ENCODE data around the gene PLXNA4.

PLXNA4 gene

GRCh38 chr7:132453826-132454225 is 122.4 kb downstream of the PLXNA4 start:
- TF ChIP-seq CTCF (IDR thresholded peaks at IDR 0.05; ENCODE audit: extremely low read depth, missing control alignments) = no peak
- no peak for DNase-seq (ENCODE audit: low spot score)

GRCh38 chr7:132451161-132451560 is 125.1 kb downstream of the PLXNA4 start:
- no peak for DNase-seq (ENCODE audit: low spot score)
- TF ChIP-seq CTCF (IDR thresholded peaks at IDR 0.05; ENCODE audit: extremely low read depth, missing control alignments) = no peak

GRCh38 chr7:132450696-132451095 is 125.6 kb downstream of the PLXNA4 start:
- no peak for TF ChIP-seq CTCF (IDR thresholded peaks at IDR 0.05; ENCODE audit: extremely low read depth, missing control alignments)
- DNase-seq (ENCODE audit: low spot score) = no peak

GRCh38 chr7:132450188-132450587 is 126.1 kb downstream of the PLXNA4 start:
- no peak for DNase-seq (ENCODE audit: low spot score)
- no peak for TF ChIP-seq CTCF (IDR thresholded peaks at IDR 0.05; ENCODE audit: extremely low read depth, missing control alignments)

- no peak for TF ChIP-seq CTCF (IDR thresholded peaks at IDR 0.05; ENCODE audit: extremely low read depth, missing control alignments)
- no peak for DNase-seq (ENCODE audit: low spot score)
These were observed 129.5 kb downstream of the PLXNA4 start for GRCh38 chr7:132446666-132447278.

- DNase-seq (ENCODE audit: low spot score) = no peak
- no peak for TF ChIP-seq CTCF (IDR thresholded peaks at IDR 0.05; ENCODE audit: extremely low read depth, missing control alignments)
These were observed 130.0 kb downstream of the PLXNA4 start for GRCh38 chr7:132446260-132446659.

GRCh38 chr7:132443761-132444520 is 132.3 kb downstream of the PLXNA4 start:
- no peak for TF ChIP-seq CTCF (IDR thresholded peaks at IDR 0.05; ENCODE audit: extremely low read depth, missing control alignments)
- no peak for DNase-seq (ENCODE audit: low spot score)

All from GM20000 (cell line).